Panc1 (cell line): ENCODE data around the gene OSBP2. TPM values are rescaled to one million over a fixed set of nuclear protein-coding genes. Genes with fewer than 3 reads are reported as not detected.

Experiments
- ATAC-seq: fragments of 200-7000 bp; cut with Tn5 transposase; 2 replicates; pipeline ENCODE4 v1.9.1; 2020; ENCODE audit warnings: mild to moderate bottlenecking, moderate library complexity
- BruUV-seq: library from RNA; stranded (reverse); fragments of 400-500 nt; replicated peaks from 2 replicates; lab custom pipeline; 2021; lab: Mats Ljungman, UMichigan
- CTCF ChIA-PET: fragments of 300-600 bp; sonication (Branson Sonifier 250); formaldehyde crosslinking; loops from one replicate; lab custom pipeline; 2022; ENCODE audit warnings: antibody characterized with exemption; lab: Charles Lee
- POLR2A ChIA-PET: fragments of 300-600 bp; sonication (Branson Sonifier 250); formaldehyde crosslinking; loops from one replicate; lab custom pipeline; 2022; ENCODE audit warnings: antibody characterized with exemption; lab: Charles Lee
- DNase-seq: peaks from one replicate; pipeline ENCODE4 v3.0.0-alpha.2; 2010; ENCODE audit warnings: low read depth, low spot score
- H3K27ac ChIP-seq: 2 replicates; pipeline ENCODE4 v1.5.1; 2011; ENCODE audit warnings: mild to moderate bottlenecking, low read length, inconsistent platforms
- H3K27me3 ChIP-seq: fragments of 200-500 bp; sonication (Bioruptor generic); 2 replicates; pipeline ENCODE4 v1.6.0; 2014; ENCODE audit warnings: low read length, inconsistent platforms; ENCODE audit not compliant: control insufficient read depth, insufficient read depth
- H3K36me3 ChIP-seq: fragments of 200-500 bp; sonication (Bioruptor generic); 2 replicates; pipeline ENCODE4 v1.5.1; 2014; ENCODE audit warnings: inconsistent platforms, mild to moderate bottlenecking, low read length, moderate library complexity; ENCODE audit not compliant: control insufficient read depth, insufficient read depth
- H3K4me1 ChIP-seq: 2 replicates; pipeline ENCODE4 v1.5.1; 2011; ENCODE audit warnings: inconsistent platforms, mild to moderate bottlenecking, low read length, moderate library complexity; ENCODE audit not compliant: control insufficient read depth, insufficient read depth
- H3K4me3 ChIP-seq, 2 experiments: 2 replicates each; pipeline ENCODE4 v1.5.1; 2011 to 2012; ENCODE audit warnings: low read depth in 2 of 2, low read length in 2 of 2, mild to moderate bottlenecking in 2 of 2, inconsistent platforms in 1 of 2, moderate library complexity in 1 of 2
- H3K9me3 ChIP-seq: fragments of 200-500 bp; sonication (Bioruptor generic); 2 replicates; pipeline ENCODE4 v1.5.1; 2014; ENCODE audit warnings: low read depth, mild to moderate bottlenecking, inconsistent platforms, low read length, moderate library complexity; ENCODE audit not compliant: control insufficient read depth, insufficient read depth
- POLR2AphosphoS5 ChIP-seq: IDR thresholded peaks from 2 replicates; pipeline ENCODE4 v1.6.1; 2012; ENCODE audit warnings: mild to moderate bottlenecking, low read depth, low read length, moderate library complexity
- SIN3A ChIP-seq: IDR thresholded peaks from 2 replicates; pipeline ENCODE4 v1.6.1; 2012; ENCODE audit warnings: low read depth, mild to moderate bottlenecking, low read length, moderate library complexity, borderline replicate concordance; ENCODE audit not compliant: insufficient read depth
- TCF7L2 ChIP-seq: IDR thresholded peaks from 2 replicates; pipeline ENCODE4 v1.6.1; 2011; ENCODE audit warnings: mild to moderate bottlenecking, low read depth, low read length, inconsistent platforms
- in situ Hi-C: cut with HindIII; loops from 2 replicates; pipeline ENCODE4 v1.10.0; 2016; ENCODE audit warnings: low sequenced_read_pairs, low pct_unique_long_range_greater_than_20kb
- intact Hi-C: fragments of 100-400 bp; cut with micrococcal nuclease; formaldehyde crosslinking; loops from one replicate; pipeline ENCODE4 v1.10.0; 2022; ENCODE audit not compliant: unreplicated experiment
- total RNA-seq: library from RNA; stranded (reverse); gene quantifications from one replicate; pipeline ENCODE4 v1.2.1, GENCODE V29; 2021; ENCODE audit not compliant: unreplicated experiment
- TF ChIP-seq, protein P1 (sequence below), 2 experiments: IDR thresholded peaks; 2 replicates each; pipeline ENCODE4 v1.6.1; 2011 to 2012; ENCODE audit warnings: low read depth in 2 of 2, control low read depth in 1 of 2, low read length in 1 of 2, mild to moderate bottlenecking in 1 of 2, moderate library complexity in 1 of 2; ENCODE audit not compliant: insufficient read depth in 1 of 2
- TF ChIP-seq, protein P2 (sequence below): fragments of 450-650 bp; IDR thresholded peaks from 2 replicates; pipeline ENCODE4 v1.5.1; 2017; ENCODE audit warnings: mild to moderate bottlenecking

Gene OSBP2
- total RNA-seq, 1 experiment from 2014 or later: 4.7 TPM

DNA sequence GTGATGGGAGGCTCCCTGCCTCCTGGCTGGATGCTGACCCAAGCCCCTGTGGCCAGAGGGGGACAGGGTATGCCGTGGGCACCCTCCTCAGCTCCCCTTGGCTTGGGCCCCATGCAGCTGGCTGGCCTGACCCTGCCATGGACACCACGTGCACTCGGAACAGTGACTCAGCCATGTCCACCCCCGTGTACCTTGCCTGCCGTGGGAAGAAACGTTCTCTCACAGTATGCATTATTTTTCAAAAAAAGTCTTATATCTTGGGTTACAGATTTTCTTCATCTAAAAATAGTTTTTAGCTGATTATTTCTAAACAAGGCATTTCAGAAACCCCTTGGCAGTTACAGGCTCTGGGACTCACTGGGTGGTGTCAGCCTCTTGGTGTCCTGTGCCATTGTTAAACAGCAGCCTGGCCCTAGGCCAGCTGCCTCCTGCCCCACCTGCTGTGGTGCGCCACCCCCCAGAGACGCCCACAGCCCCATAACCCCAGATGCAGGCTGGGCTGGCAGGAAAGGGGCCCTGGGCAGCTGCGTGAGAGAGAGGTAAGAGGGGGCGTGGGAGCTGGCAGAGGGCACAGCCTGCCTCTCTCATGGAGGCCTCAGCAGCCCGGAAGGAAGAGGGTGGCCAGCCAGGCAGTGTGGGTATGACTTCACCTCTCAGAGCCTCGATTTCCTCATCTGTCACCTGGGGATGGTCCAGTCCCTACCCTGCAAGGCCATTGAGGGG is 174.2 kb downstream of the OSBP2 start:
- no peak for TF ChIP-seq SIN3A
- TF ChIP-seq TCF7L2: no peak
- no peak for TF ChIP-seq POLR2AphosphoS5
- TF ChIP-seq, protein P1, sequence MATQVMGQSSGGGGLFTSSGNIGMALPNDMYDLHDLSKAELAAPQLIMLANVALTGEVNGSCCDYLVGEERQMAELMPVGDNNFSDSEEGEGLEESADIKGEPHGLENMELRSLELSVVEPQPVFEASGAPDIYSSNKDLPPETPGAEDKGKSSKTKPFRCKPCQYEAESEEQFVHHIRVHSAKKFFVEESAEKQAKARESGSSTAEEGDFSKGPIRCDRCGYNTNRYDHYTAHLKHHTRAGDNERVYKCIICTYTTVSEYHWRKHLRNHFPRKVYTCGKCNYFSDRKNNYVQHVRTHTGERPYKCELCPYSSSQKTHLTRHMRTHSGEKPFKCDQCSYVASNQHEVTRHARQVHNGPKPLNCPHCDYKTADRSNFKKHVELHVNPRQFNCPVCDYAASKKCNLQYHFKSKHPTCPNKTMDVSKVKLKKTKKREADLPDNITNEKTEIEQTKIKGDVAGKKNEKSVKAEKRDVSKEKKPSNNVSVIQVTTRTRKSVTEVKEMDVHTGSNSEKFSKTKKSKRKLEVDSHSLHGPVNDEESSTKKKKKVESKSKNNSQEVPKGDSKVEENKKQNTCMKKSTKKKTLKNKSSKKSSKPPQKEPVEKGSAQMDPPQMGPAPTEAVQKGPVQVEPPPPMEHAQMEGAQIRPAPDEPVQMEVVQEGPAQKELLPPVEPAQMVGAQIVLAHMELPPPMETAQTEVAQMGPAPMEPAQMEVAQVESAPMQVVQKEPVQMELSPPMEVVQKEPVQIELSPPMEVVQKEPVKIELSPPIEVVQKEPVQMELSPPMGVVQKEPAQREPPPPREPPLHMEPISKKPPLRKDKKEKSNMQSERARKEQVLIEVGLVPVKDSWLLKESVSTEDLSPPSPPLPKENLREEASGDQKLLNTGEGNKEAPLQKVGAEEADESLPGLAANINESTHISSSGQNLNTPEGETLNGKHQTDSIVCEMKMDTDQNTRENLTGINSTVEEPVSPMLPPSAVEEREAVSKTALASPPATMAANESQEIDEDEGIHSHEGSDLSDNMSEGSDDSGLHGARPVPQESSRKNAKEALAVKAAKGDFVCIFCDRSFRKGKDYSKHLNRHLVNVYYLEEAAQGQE (IDR thresholded peaks at IDR 0.05; ENCODE audit: insufficient read depth in 1 of 2, low read depth in 2 of 2, low read length in 1 of 2): no peak
- TF ChIP-seq, protein P2, sequence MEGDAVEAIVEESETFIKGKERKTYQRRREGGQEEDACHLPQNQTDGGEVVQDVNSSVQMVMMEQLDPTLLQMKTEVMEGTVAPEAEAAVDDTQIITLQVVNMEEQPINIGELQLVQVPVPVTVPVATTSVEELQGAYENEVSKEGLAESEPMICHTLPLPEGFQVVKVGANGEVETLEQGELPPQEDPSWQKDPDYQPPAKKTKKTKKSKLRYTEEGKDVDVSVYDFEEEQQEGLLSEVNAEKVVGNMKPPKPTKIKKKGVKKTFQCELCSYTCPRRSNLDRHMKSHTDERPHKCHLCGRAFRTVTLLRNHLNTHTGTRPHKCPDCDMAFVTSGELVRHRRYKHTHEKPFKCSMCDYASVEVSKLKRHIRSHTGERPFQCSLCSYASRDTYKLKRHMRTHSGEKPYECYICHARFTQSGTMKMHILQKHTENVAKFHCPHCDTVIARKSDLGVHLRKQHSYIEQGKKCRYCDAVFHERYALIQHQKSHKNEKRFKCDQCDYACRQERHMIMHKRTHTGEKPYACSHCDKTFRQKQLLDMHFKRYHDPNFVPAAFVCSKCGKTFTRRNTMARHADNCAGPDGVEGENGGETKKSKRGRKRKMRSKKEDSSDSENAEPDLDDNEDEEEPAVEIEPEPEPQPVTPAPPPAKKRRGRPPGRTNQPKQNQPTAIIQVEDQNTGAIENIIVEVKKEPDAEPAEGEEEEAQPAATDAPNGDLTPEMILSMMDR: no peak
- DNase-seq (no peak), ATAC-seq (no peak)
- Histone ChIP-seq H3K27ac (no peak overlapping the region), H3K4me1 (no peaks in the 10 kb centered on the region), H3K9me3 (no peaks in the 10 kb centered on the region), H3K4me3 (no peak overlapping the region), H3K36me3 (no peaks in the 10 kb centered on the region), H3K27me3 (no peaks in the 10 kb centered on the region)
- intact Hi-C loops: no loop called here
- in situ Hi-C loops: no loop called here
- ChIA-PET CTCF (no interaction called here), POLR2A (no interaction called here)
- no TSS peak for BruUV-seq

DNA sequence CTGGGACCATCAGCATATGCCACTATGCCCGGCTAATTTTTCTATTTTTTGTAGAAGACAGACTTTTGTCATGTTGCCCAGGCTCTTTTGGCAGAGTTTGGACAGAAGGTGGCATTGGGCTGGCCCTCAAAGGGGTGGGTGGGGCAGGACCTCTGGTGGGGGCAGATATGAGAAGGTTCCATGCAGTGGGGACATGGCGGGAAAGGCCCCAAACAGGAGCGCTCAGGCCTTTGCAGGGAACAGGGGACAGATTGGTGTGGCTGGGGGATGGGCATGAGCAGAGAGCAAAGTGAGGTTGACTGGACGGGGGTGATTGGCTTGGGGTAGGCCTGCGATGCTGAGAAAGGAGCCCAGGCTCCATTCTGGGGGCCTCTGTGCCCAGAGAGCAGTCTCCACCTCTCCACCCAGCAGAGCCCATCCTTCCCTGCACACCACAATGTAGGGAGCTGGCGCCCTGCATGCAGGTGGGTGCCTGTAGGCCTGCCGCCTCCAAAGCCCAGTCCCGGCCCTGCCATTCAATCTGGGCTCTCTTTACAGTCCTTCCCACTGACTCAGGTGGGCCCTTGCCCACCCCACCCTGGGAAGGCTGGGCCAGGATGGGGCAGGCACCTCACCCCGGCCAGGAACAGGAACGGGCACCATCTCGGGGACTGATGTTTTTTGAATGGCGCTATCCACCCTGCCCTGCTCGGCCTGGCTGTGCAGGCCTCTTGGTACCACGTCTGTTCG is 175.2 kb downstream of the OSBP2 start:
- Histone ChIP-seq H3K27me3 (no peaks in the 10 kb centered on the region), H3K27ac (no peak overlapping the region), H3K4me1 (no peaks in the 10 kb centered on the region), H3K4me3 (no peak overlapping the region), H3K36me3 (no peaks in the 10 kb centered on the region), H3K9me3 (no peaks in the 10 kb centered on the region)
- in situ Hi-C loops (no loop called here), intact Hi-C loops (no loop called here)
- BruUV-seq: no TSS peak
- ChIA-PET CTCF (no interaction called here), POLR2A (no interaction called here)
- ATAC-seq: no peak
- no peak for DNase-seq
- TF ChIP-seq, protein P1 (IDR thresholded peaks at IDR 0.05; ENCODE audit: insufficient read depth in 1 of 2, low read depth in 2 of 2, low read length in 1 of 2): no peak
- TF ChIP-seq, protein P2: no peak
- no peak for TF ChIP-seq SIN3A
- TF ChIP-seq POLR2AphosphoS5: no peak
- no peak for TF ChIP-seq TCF7L2
